SH-SY5Y (cell line): ENCODE results near the gene AFAP1L2.

Source experiments
- GATA2 ChIP-seq: IDR thresholded peaks from 2 replicates; pipeline ENCODE4 v1.6.1; 2011; ENCODE audit warnings: mild to moderate bottlenecking, low read depth, low read length
- GATA3 ChIP-seq: IDR thresholded peaks from 2 replicates; pipeline ENCODE4 v1.6.1; 2011; ENCODE audit warnings: low read depth, mild to moderate bottlenecking, low read length, moderate library complexity

AFAP1L2 gene

GRCh38 chr10:114304017-114304570, 100.2 kb downstream of the AFAP1L2 start:
- TF ChIP-seq GATA2: no peak
- no peak for TF ChIP-seq GATA3

- no peak for TF ChIP-seq GATA2
- no peak for TF ChIP-seq GATA3
Measured at GRCh38 chr10:114303556-114303955, 100.7 kb downstream of the AFAP1L2 start.

DNA sequence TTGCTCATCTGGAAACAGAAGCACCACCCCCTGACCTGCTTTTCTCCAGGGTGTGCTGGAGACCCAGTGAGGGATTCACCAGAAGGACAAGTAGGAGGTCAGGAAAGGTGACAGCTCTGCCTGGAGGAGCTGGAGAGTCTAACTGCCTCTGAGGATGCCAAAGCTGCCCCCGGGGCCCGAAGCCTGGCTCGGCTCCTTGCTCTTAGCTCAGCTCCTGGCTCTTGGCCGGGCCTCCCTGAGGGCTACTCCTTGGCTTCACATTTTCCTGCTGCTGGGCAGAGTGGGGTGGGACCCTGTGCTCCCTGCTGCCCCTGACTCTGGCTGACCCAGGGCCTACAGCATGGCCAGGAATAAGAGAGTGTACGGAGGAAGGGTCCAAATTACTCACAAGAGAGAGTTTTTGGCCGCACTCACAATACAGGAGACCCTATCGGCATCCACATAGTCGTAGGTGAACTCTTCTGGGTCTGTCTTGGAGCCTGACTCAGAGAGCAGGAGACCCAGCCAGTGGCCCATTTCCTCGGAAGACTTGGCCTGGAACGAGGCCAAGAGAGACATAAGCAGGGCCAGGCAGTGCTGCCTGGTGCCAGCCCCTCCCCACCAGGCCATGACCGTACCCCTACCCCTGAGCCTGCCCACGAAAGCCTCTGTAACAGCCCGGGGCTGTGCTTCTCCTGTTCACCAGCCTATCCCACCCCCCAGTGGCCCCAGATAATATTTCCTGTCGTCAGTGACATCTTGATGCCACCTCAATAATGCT, 102.2 kb downstream of the AFAP1L2 start:
- TF ChIP-seq GATA3: no peak
- TF ChIP-seq GATA2: no peak

GRCh38 chr10:114301177-114301576, 103.1 kb downstream of the AFAP1L2 start:
- no peak for TF ChIP-seq GATA2
- no peak for TF ChIP-seq GATA3

- TF ChIP-seq GATA2: no peak
- no peak for TF ChIP-seq GATA3
Measured at GRCh38 chr10:114300036-114300645, 104.2 kb downstream of the AFAP1L2 start.

DNA sequence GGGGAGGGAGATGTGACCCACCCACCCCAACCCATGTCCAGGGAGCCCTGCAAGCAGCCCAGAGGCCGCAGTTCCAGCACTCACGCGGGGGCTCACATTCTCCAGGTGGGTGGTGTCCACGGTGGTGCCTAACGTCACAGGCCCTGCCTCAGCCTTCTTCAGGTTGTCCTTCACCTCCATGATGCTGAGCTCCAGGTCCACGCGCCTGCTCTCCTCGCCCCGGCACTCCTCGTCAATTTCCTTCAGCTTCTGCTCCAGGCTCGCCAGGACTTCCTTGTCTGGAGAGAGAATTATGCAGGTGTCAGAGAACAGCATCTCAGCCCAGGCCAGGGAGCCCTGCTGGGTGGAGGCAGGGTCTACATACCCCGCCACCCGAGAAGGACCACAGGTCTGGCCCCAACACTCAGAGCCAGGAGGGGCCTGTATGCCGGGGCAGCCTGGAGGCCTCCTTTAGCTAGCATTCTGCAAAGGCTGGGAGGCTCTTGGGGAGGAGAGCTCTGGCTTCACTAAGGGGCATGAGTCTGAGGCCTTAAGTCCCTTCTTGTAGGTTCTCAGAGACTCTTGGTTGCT, 107.1 kb downstream of the AFAP1L2 start:
- TF ChIP-seq GATA3 (no peak), GATA2 (no peak)

- TF ChIP-seq GATA3: no peak
- TF ChIP-seq GATA2: no peak
Measured at GRCh38 chr10:114295393-114295792, 108.9 kb downstream of the AFAP1L2 start.

- TF ChIP-seq GATA2 (no peak), GATA3 (no peak)
Measured at GRCh38 chr10:114294549-114294948, 109.8 kb downstream of the AFAP1L2 start.

- TF ChIP-seq GATA2: no peak
- no peak for TF ChIP-seq GATA3
Measured at GRCh38 chr10:114293075-114293474, 111.2 kb downstream of the AFAP1L2 start.

- TF ChIP-seq GATA2: no peak
- no peak for TF ChIP-seq GATA3
Measured at GRCh38 chr10:114291516-114291915, 112.8 kb downstream of the AFAP1L2 start.

DNA sequence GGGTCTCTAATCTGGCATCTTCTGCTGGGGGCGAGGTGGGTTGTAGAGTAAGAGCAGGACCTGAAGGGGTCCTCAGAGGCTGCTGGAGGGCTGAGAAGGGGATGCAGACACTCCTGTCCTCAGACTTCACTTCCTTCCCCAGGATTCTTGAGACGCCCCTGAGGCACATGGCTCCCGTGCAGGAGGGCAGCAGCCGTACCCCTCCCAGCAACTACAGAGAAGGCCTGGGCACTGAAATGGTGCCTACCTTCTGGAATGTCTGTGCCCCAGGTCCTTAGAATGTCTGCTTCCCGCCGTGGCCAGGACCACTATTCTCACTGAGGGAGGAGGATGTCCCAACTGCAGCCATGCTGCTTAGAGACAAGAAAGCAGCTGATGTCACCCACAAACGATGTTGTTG, 113.2 kb downstream of the AFAP1L2 start:
- TF ChIP-seq GATA2 (no peak), GATA3 (no peak)

GRCh38 chr10:114290038-114290437, 114.3 kb downstream of the AFAP1L2 start:
- TF ChIP-seq GATA3: no peak
- no peak for TF ChIP-seq GATA2

DNA sequence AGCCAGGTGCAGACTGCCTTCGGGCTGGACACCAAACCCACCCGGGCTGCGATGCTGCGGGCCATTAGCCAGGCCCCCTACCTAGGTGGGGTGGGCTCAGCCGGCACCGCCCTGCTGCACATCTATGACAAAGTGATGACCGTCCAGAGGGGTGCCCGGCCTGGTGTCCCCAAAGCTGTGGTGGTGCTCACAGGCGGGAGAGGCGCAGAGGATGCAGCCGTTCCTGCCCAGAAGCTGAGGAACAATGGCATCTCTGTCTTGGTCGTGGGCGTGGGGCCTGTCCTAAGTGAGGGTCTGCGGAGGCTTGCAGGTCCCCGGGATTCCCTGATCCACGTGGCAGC, 115.2 kb downstream of the AFAP1L2 start:
- TF ChIP-seq GATA3: no peak
- TF ChIP-seq GATA2: no peak

DNA sequence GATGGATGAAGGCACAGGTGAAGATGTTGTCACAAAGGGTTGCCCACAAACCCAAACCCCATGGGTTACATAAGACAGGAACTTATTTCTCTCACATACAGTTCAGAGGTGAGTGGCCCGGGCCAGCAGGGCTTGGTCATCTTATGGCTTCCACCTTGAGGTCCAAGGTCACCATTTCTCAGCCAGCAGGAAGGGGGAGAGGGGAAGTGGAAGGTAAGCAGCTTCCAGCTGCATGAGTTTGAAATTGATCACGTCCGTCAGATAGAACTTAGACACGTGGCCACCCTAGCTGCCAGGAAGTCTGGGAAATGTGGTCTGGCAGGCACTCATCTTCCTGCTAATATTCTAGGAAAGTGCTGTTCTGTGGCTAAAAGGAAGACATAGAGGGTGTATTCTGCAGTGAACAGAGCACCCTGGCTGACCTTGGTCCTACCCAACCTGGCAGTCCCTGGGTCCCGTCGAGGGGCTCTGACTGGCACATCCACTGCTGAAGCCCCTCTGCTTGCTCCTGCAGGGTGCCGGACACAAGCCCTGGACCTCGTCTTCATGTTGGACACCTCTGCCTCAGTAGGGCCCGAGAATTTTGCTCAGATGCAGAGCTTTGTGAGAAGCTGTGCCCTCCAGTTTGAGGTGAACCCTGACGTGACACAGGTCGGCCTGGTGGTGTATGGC, 115.7 kb downstream of the AFAP1L2 start:
- TF ChIP-seq GATA3: no peak
- TF ChIP-seq GATA2: no peak
